Activated CD4-positive, alpha-beta T cell treated with anti-CD3 and anti-CD28 coated beads for 48 hours (primary cell): Measurements from ENCODE around the gene KCNMA1.

Source experiments
- DNase-seq: peaks from one replicate; pipeline ENCODE4 v3.0.0-alpha.2; 2020

KCNMA1 gene

GRCh38 chr10:76984559-76985443 is 652.8 kb downstream of the KCNMA1 start:
- DNase-seq, result peak; percentile 77

- no peak for DNase-seq
Measured at GRCh38 chr10:76983624-76984023, 654.0 kb downstream of the KCNMA1 start.

GRCh38 chr10:76982671-76983070 is 654.9 kb downstream of the KCNMA1 start:
- no peak for DNase-seq

- no peak for DNase-seq
Measured at GRCh38 chr10:76981251-76981650, 656.4 kb downstream of the KCNMA1 start.

- DNase-seq, result no peak
Measured at GRCh38 chr10:76977901-76978300, 659.7 kb downstream of the KCNMA1 start.

GRCh38 chr10:76977046-76977445 is 660.6 kb downstream of the KCNMA1 start:
- no peak for DNase-seq

GRCh38 chr10:76976142-76976541 is 661.5 kb downstream of the KCNMA1 start:
- DNase-seq, result no peak

- no peak for DNase-seq
Measured at GRCh38 chr10:76975126-76975525, 662.5 kb downstream of the KCNMA1 start.

GRCh38 chr10:76974017-76974691 is 663.5 kb downstream of the KCNMA1 start:
- no peak for DNase-seq

- no peak for DNase-seq
Measured at GRCh38 chr10:76973091-76974016, 664.3 kb downstream of the KCNMA1 start.

GRCh38 chr10:76972541-76972940 is 665.1 kb downstream of the KCNMA1 start:
- DNase-seq, result no peak

GRCh38 chr10:76971547-76972170 is 665.9 kb downstream of the KCNMA1 start:
- no peak for DNase-seq

GRCh38 chr10:76970711-76971519 is 666.7 kb downstream of the KCNMA1 start:
- no peak for DNase-seq

- no peak for DNase-seq
Measured at GRCh38 chr10:76969366-76969948, 668.2 kb downstream of the KCNMA1 start.

GRCh38 chr10:76968483-76968882 is 669.1 kb downstream of the KCNMA1 start:
- DNase-seq, result no peak

- DNase-seq, result no peak
Measured at GRCh38 chr10:76962851-76963250, 674.8 kb downstream of the KCNMA1 start.

- DNase-seq, result no peak
Measured at GRCh38 chr10:76961841-76962240, 675.8 kb downstream of the KCNMA1 start.

GRCh38 chr10:76959111-76959510 is 678.5 kb downstream of the KCNMA1 start:
- DNase-seq, result no peak

GRCh38 chr10:76954838-76955237 is 682.8 kb downstream of the KCNMA1 start:
- no peak for DNase-seq

GRCh38 chr10:76950354-76950753 is 687.3 kb downstream of the KCNMA1 start:
- DNase-seq, result no peak

- DNase-seq, result no peak
Measured at GRCh38 chr10:76946270-76946669, 691.3 kb downstream of the KCNMA1 start.
